Calu3 (cell line): ENCODE results near the gene MAGI3. TPM values are rescaled to one million over a fixed set of nuclear protein-coding genes. Genes with fewer than 3 reads are reported as not detected.
A peak's percentile ranks its signal among the peaks of the same experiment; 100 is the strongest.
"Not testable (repeated sequence)": the region's sequence is repeated elsewhere in the genome, so short reads cannot be mapped to it uniquely, and the experiment has no call there.

Experiments
- BruUV-seq: library from RNA; stranded (reverse); fragments of 400-500 nt; replicated peaks from 2 replicates; lab custom pipeline; 2021; lab: Mats Ljungman, UMichigan
- CTCF ChIA-PET: fragments of 300-600 bp; sonication (Branson Sonifier 250); formaldehyde crosslinking; loops from one replicate; lab custom pipeline; 2022; ENCODE audit warnings: antibody characterized with exemption; lab: Charles Lee
- DNase-seq: peaks from one replicate; pipeline ENCODE4 v3.0.0; 2022
- H3K27ac Mint-ChIP-seq: one replicate; pipeline ENCODE4 v1.8.0; 2022; ENCODE audit warnings: mixed read lengths; ENCODE audit not compliant: unreplicated experiment
- H3K27me3 Mint-ChIP-seq: one replicate; pipeline ENCODE4 v1.8.0; 2022; ENCODE audit warnings: mixed read lengths; ENCODE audit not compliant: unreplicated experiment
- H3K36me3 Mint-ChIP-seq: one replicate; pipeline ENCODE4 v1.8.0; 2022; ENCODE audit warnings: mild to moderate bottlenecking, moderate library complexity, mixed read lengths; ENCODE audit not compliant: insufficient read depth, unreplicated experiment
- H3K4me1 Mint-ChIP-seq: one replicate; pipeline ENCODE4 v1.8.0; 2022; ENCODE audit warnings: mild to moderate bottlenecking, low read depth, mixed read lengths; ENCODE audit not compliant: unreplicated experiment
- H3K4me3 Mint-ChIP-seq: one replicate; pipeline ENCODE4 v1.8.0; 2022; ENCODE audit warnings: mild to moderate bottlenecking, low read depth, moderate library complexity, mixed read lengths; ENCODE audit not compliant: unreplicated experiment
- H3K9me3 Mint-ChIP-seq: one replicate; pipeline ENCODE4 v1.8.0; 2022; ENCODE audit warnings: low read depth, mixed read lengths; ENCODE audit not compliant: unreplicated experiment
- intact Hi-C: fragments of 100-400 bp; cut with micrococcal nuclease; formaldehyde crosslinking; loops from one replicate; pipeline ENCODE4 v1.10.0; 2022; ENCODE audit not compliant: unreplicated experiment
- total RNA-seq: library from RNA; stranded (reverse); gene quantifications from 2 replicates; pipeline ENCODE4 v1.2.3, GENCODE V29; 2022
- TF ChIP-seq, protein P1 (sequence below): fragments of 200-600 bp; IDR thresholded peaks from one replicate; pipeline ENCODE4 v1.8.0; 2022; ENCODE audit warnings: antibody characterized with exemption; ENCODE audit not compliant: unreplicated experiment

MAGI3 gene
- total RNA-seq, 1 experiment from 2014 or later, result 14.2 TPM

DNA sequence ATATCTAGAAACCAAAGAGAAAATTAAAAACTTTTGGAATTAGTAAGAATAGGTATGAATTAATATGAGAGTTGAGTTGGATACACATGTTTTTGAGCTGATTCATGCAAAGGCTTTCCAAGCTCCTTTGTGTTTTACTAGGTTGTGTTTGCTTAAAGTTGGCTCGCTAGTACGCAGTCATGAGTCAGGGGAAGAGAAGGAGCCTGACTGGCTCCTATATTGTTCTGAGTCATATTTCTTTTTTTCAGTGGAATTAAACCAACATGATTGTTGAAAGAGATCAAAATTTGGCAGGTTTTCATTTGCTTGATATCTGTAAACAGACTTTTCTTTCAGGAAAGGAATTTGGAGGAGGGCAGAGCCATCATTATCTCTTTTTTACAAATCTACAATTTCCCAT lies 66.7 kb downstream of the MAGI3 start:
- peak; percentile 37 for DNase-seq
- TF ChIP-seq, protein P1, sequence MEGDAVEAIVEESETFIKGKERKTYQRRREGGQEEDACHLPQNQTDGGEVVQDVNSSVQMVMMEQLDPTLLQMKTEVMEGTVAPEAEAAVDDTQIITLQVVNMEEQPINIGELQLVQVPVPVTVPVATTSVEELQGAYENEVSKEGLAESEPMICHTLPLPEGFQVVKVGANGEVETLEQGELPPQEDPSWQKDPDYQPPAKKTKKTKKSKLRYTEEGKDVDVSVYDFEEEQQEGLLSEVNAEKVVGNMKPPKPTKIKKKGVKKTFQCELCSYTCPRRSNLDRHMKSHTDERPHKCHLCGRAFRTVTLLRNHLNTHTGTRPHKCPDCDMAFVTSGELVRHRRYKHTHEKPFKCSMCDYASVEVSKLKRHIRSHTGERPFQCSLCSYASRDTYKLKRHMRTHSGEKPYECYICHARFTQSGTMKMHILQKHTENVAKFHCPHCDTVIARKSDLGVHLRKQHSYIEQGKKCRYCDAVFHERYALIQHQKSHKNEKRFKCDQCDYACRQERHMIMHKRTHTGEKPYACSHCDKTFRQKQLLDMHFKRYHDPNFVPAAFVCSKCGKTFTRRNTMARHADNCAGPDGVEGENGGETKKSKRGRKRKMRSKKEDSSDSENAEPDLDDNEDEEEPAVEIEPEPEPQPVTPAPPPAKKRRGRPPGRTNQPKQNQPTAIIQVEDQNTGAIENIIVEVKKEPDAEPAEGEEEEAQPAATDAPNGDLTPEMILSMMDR, result no peak
- BruUV-seq, result no TSS peak
- CTCF ChIA-PET, result interaction anchor here (0.6 to 1.3 kb wide), 3 partner anchors 59 to 317 kb away, joined by 3 to 7 read pairs (median 7); no protein-coding TSS in a partner anchor
- intact Hi-C loops, result no loop called here
- peak overlapping the region; percentile 48 for H3K4me3 Mint-ChIP-seq
- H3K36me3 Mint-ChIP-seq, result peaks cover 4% of the 10 kb centered on the region
- peak overlapping the region; percentile 95 for H3K27ac Mint-ChIP-seq
- no peaks in the 10 kb centered on the region for H3K27me3 Mint-ChIP-seq
- peaks cover 30% of the 10 kb centered on the region for H3K4me1 Mint-ChIP-seq
- peaks cover 6% of the 10 kb centered on the region for H3K9me3 Mint-ChIP-seq

DNA sequence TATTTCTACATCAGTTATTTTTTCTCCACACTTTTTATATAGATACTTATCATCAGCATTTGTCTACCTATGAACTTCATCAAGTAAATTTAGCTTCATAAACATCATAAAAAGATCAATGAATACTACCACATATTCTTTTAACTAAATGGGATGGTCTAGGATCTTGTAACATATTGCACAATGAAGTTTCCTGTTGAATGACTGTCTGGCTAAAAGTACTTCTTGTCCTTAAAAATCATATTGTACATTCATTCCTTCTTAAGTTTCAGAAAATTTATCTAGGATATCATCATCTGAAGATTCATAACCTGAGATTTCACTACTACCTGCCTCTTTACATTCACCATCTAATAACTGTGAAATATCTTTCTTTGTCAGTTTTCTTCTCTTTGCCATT lies 69.0 kb downstream of the MAGI3 start:
- Mint-ChIP-seq H3K4me1 (peaks cover 30% of the 10 kb centered on the region), H3K4me3 (no peak overlapping the region), H3K27ac (no peak overlapping the region), H3K27me3 (no peaks in the 10 kb centered on the region), H3K36me3 (peaks cover 4% of the 10 kb centered on the region), H3K9me3 (peaks cover 6% of the 10 kb centered on the region)
- TF ChIP-seq, protein P1, result no peak
- BruUV-seq, result no TSS peak
- intact Hi-C loops, result no loop called here
- DNase-seq, result no peak
- CTCF ChIA-PET, result no interaction called here

DNA sequence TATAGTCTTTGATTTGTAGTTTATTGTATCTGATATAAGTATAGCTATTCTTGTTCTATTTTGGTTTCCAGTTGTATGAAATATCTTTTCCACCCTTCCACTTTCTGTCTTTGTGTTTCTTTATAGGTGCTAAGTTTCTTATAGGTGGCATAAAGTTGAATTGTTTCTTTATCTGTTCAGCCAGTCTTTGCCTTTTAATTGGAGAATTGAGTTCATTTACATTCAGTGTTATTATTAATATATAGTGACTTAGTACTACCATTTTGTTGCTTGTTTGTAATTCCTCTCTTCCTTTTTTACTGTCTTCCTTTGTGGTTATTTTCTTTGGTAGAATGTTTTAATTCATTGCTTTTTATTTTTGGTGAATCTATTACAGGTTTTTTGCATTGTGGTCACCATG lies 77.7 kb downstream of the MAGI3 start:
- TF ChIP-seq, protein P1, result no peak
- Mint-ChIP-seq H3K27ac (no peak overlapping the region), H3K4me1 (no peaks in the 10 kb centered on the region), H3K9me3 (no peaks in the 10 kb centered on the region), H3K36me3 (no peaks in the 10 kb centered on the region), H3K27me3 (no peaks in the 10 kb centered on the region), H3K4me3 (no peak overlapping the region)
- no TSS peak for BruUV-seq
- no peak for DNase-seq
- intact Hi-C loops, result no loop called here
- CTCF ChIA-PET, result interaction anchor here (1.5 kb wide), 1 partner anchor 14 kb away, joined by 3 read pairs; no protein-coding TSS in a partner anchor

DNA sequence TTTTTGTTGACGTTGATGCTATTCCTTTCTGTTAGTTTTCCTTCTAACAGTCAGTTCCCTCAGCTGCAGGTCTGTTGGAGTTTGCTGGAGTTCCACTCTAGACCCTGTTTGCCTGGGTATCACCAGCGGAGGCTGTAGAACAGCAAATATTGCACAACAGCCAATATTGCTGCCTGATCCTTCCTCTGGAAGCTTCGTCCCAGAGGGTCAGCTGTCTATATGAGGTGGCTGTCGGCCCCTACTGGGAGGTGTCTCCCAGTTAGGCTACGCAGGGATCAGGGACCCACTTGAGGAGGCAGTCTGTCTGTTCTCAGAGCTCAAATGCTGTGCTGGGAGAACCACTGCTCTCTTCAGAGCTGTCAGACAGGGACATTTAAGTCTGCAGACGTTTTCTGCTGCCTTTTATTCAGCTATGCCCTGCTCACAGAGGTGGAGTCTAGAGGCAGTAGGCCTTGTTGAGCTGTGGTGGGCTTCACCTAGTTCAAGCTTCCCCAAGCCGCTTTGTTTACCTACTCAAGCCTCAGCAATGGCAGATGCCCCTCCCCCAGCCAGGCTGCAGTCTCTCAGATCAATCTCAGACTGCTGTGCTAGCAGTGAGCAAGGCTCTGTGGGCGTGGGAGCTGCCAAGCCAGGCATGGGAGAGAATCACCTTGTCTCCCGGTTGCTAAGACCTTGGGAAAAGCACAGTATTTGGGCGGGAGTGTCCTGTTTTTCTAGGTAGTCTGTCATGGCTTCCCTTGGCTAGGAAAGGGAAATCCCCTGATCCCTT lies 88.3 kb downstream of the MAGI3 start:
- not testable (repeated sequence) for BruUV-seq

More for the DNA sequence above, 88.3 kb downstream of the MAGI3 start:
- DNase-seq, intact Hi-C loops, H3K4me3 Mint-ChIP-seq, CTCF ChIA-PET, H3K27me3 Mint-ChIP-seq, H3K36me3 Mint-ChIP-seq, H3K27ac Mint-ChIP-seq: not testable (repeated sequence)
- H3K4me1 Mint-ChIP-seq, result peaks cover 25% of the 10 kb centered on the region
- H3K9me3 Mint-ChIP-seq, result peaks cover 13% of the 10 kb centered on the region
